ENCODE data around the gene MEIOC. TPM values are rescaled to one million over a fixed set of nuclear protein-coding genes. Genes with fewer than 3 reads are reported as not detected.
A peak's percentile ranks its signal among the peaks of the same experiment; 100 is the strongest.

The MEIOC gene
- total RNA-seq, 1 experiment from 2014 or later = 5.0 TPM

DNA sequence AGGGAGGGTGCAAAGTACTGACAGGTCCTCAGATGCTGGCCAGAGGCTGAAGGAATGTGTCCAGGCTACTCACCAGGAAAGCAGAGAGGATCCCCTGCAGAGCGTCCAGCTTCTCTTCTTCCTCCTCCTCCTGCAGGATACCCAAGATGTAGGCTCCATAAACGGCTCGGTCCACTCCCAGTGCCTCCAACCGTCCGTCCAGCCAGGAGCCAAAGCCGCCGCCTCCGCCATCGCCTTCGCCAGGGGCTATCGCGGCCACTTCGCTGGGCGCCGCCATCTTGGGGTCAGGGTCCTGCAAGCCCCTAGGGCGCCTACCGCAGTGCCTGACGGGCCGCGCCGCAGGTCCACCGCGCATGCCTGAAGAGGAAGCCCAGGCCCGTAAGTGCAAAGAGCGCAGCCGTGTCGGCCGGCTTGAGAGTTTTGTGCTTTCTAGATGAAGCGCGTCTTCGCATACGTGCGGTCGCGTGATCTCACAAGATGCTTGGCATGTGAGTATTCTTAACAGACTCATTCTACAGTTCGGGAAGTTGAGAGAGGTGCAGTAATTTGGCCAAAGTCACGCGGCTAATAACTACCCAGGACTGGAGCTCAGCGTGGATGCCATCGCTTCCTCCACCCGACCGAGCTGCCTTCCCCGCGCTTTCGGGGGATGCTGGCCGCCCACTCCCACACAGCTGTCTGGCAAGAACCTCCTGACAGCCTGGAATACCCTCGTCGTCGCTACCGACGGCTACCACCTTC is 33.4 kb downstream of the MEIOC start, which contains the start of gene CCDC43 (continued):
- peak; percentile 49; the same call in 1 of the 2 replicates for TF ChIP-seq SP1 (CRISPR knock-in tag; conservative IDR thresholded peaks at IDR 0.05)
- no peak for TF ChIP-seq SOX15 (CRISPR knock-in tag; IDR thresholded peaks at IDR 0.05)
- TF ChIP-seq CREB1 (CRISPR knock-in tag; IDR thresholded peaks at IDR 0.05) = 0 out of 2 replicates have a peak, but pooled peaks have one; percentile 37
- TF ChIP-seq STAT6 (CRISPR knock-in tag; conservative IDR thresholded peaks at IDR 0.05; ENCODE audit: low read depth) = no peak
- TF ChIP-seq KAT7 (CRISPR knock-in tag; IDR thresholded peaks at IDR 0.05; ENCODE audit: borderline replicate concordance) = no peak
- TF ChIP-seq ZNF263 (CRISPR knock-in tag; IDR thresholded peaks at IDR 0.05; ENCODE audit: low read depth) = no peak
- TF ChIP-seq IRF2 (CRISPR knock-in tag; IDR thresholded peaks at IDR 0.05; ENCODE audit: borderline replicate concordance, low read depth) = no peak
- TF ChIP-seq FOXJ3 (CRISPR knock-in tag; IDR thresholded peaks at IDR 0.05; ENCODE audit: borderline replicate concordance) = no peak
- no peak for TF ChIP-seq JAZF1 (CRISPR knock-in tag; IDR thresholded peaks at IDR 0.05)
- TF ChIP-seq RORB (CRISPR knock-in tag; IDR thresholded peaks at IDR 0.05) = no peak
- TF ChIP-seq ELF4 (CRISPR knock-in tag; IDR thresholded peaks at IDR 0.05; ENCODE audit: low read depth) = no peak
- TF ChIP-seq E2F4 (CRISPR knock-in tag; IDR thresholded peaks at IDR 0.05; ENCODE audit: borderline replicate concordance, low read depth) = no peak
- no peak for TF ChIP-seq GRHL2 (CRISPR knock-in tag; IDR thresholded peaks at IDR 0.05; ENCODE audit: insufficient replicate concordance, severe bottlenecking)
- TF ChIP-seq NR1H2 (CRISPR knock-in tag; IDR thresholded peaks at IDR 0.05) = no peak
- peak; percentile 10; the same call in 1 of the 2 replicates for TF ChIP-seq ZNF317 (CRISPR knock-in tag; IDR thresholded peaks at IDR 0.05; ENCODE audit: borderline replicate concordance, low read depth)
- TF ChIP-seq OVOL2 (CRISPR knock-in tag; IDR thresholded peaks at IDR 0.05; ENCODE audit: borderline replicate concordance) = no peak
- TF ChIP-seq ZNF671 (CRISPR knock-in tag; IDR thresholded peaks at IDR 0.05) = no peak
- no peak for TF ChIP-seq ZNF219 (CRISPR knock-in tag; IDR thresholded peaks at IDR 0.05; ENCODE audit: borderline replicate concordance)
- no peak for TF ChIP-seq CREM (CRISPR knock-in tag; IDR thresholded peaks at IDR 0.05)
- TF ChIP-seq, protein P1, sequence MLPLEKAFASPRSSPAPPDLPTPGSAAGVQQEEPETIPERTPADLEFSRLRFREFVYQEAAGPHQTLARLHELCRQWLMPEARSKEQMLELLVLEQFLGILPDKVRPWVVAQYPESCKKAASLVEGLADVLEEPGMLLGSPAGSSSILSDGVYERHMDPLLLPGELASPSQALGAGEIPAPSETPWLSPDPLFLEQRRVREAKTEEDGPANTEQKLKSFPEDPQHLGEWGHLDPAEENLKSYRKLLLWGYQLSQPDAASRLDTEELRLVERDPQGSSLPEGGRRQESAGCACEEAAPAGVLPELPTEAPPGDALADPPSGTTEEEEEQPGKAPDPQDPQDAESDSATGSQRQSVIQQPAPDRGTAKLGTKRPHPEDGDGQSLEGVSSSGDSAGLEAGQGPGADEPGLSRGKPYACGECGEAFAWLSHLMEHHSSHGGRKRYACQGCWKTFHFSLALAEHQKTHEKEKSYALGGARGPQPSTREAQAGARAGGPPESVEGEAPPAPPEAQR (CRISPR knock-in tag; IDR thresholded peaks at IDR 0.05) = no peak
- no peak for TF ChIP-seq ZNF423 (CRISPR knock-in tag; IDR thresholded peaks at IDR 0.05)
- peak; percentile 81 for TF ChIP-seq FOXK1 (CRISPR knock-in tag; IDR thresholded peaks at IDR 0.05)
- TF ChIP-seq, protein P2, sequence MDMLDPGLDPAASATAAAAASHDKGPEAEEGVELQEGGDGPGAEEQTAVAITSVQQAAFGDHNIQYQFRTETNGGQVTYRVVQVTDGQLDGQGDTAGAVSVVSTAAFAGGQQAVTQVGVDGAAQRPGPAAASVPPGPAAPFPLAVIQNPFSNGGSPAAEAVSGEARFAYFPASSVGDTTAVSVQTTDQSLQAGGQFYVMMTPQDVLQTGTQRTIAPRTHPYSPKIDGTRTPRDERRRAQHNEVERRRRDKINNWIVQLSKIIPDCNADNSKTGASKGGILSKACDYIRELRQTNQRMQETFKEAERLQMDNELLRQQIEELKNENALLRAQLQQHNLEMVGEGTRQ (CRISPR knock-in tag; IDR thresholded peaks at IDR 0.05) = no peak
- peak; percentile 80; the same call in 1 of the 2 replicates for TF ChIP-seq HMGXB4 (CRISPR knock-in tag; IDR thresholded peaks at IDR 0.05)
- TF ChIP-seq E2F5 (CRISPR knock-in tag; IDR thresholded peaks at IDR 0.05) = no peak
- TF ChIP-seq ZNF138 (CRISPR knock-in tag; conservative IDR thresholded peaks at IDR 0.05) = no peak
- TF ChIP-seq, protein P3, sequence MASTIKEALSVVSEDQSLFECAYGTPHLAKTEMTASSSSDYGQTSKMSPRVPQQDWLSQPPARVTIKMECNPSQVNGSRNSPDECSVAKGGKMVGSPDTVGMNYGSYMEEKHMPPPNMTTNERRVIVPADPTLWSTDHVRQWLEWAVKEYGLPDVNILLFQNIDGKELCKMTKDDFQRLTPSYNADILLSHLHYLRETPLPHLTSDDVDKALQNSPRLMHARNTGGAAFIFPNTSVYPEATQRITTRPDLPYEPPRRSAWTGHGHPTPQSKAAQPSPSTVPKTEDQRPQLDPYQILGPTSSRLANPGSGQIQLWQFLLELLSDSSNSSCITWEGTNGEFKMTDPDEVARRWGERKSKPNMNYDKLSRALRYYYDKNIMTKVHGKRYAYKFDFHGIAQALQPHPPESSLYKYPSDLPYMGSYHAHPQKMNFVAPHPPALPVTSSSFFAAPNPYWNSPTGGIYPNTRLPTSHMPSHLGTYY (CRISPR knock-in tag; IDR thresholded peaks at IDR 0.05) = no peak
- peak; percentile 37; the same call in 1 of the 2 replicates for TF ChIP-seq GABPB1 (CRISPR knock-in tag; IDR thresholded peaks at IDR 0.05)

Measured in WTC11 (cell line).